NT2/D1 (cell line): ENCODE results near the gene BANP.

Experiments used
- SUZ12 ChIP-seq: IDR thresholded peaks from 2 replicates; pipeline ENCODE4 v1.6.1; 2011; ENCODE audit not compliant: insufficient read length, insufficient read depth; ENCODE audit errors: extremely low read depth
- YY1 ChIP-seq: IDR thresholded peaks from 2 replicates; pipeline ENCODE4 v1.6.1; 2011; ENCODE audit not compliant: insufficient read length, insufficient read depth

DNA sequence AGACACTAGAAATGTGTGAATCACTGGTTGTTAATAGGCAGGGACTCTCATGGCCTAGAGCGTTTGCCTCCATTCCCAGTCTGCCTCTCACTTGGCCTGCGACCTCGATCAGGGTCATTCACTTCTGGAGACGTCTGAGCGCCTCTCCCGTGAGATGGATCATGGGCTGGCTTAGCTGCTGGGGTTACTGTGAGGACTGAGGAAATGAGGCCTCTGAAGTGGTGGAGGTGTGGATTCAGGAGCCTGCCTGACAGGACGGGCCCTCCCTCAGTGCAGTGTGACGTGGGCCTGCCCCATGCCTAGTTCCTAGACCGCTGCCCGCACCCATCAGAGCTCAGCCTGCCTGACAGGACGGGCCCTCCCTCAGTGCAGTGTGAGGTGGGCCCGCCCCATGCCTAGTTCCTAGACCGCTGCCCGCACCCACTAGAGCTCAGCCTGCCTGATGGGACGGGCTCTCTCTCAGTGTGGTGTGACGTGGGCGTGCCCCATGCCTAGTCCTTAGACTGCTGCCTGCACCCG, 61.9 kb downstream of the BANP start:
- TF ChIP-seq YY1 (no peak), SUZ12 (no peak)
